ENCODE results near the gene ATP5MK.

DNA sequence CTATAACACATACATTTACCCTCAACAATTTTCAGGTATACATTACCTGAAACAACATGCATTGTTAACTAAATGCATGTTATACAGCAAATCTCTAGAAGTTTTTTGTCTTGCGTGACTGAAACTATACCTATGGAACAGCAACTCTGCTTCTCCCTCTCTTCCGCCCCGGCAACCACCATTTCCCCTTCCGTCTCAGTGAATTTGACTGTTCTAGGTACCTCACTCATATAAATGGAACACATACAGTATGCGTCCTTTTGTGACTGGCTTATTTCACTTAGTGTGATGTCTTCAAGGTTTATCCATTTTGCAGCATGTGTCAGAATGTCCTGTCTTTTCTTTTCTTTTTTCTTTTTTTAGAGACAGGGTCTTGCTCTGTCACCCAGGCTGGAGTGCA is 33.4 kb upstream of the ATP5MK start:
- TF ChIP-seq, protein P1, sequence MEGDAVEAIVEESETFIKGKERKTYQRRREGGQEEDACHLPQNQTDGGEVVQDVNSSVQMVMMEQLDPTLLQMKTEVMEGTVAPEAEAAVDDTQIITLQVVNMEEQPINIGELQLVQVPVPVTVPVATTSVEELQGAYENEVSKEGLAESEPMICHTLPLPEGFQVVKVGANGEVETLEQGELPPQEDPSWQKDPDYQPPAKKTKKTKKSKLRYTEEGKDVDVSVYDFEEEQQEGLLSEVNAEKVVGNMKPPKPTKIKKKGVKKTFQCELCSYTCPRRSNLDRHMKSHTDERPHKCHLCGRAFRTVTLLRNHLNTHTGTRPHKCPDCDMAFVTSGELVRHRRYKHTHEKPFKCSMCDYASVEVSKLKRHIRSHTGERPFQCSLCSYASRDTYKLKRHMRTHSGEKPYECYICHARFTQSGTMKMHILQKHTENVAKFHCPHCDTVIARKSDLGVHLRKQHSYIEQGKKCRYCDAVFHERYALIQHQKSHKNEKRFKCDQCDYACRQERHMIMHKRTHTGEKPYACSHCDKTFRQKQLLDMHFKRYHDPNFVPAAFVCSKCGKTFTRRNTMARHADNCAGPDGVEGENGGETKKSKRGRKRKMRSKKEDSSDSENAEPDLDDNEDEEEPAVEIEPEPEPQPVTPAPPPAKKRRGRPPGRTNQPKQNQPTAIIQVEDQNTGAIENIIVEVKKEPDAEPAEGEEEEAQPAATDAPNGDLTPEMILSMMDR (IDR thresholded peaks at IDR 0.05), result no peak
- no peak for TF ChIP-seq POLR2A (IDR thresholded peaks at IDR 0.05)

Measured in adrenal gland (tissue), 5 donors.